ENCODE data around the gene RAB11FIP5.
"Not testable (repeated sequence)": the region's sequence is repeated elsewhere in the genome, so short reads cannot be mapped to it uniquely, and the experiment has no call there.

Gene RAB11FIP5

DNA sequence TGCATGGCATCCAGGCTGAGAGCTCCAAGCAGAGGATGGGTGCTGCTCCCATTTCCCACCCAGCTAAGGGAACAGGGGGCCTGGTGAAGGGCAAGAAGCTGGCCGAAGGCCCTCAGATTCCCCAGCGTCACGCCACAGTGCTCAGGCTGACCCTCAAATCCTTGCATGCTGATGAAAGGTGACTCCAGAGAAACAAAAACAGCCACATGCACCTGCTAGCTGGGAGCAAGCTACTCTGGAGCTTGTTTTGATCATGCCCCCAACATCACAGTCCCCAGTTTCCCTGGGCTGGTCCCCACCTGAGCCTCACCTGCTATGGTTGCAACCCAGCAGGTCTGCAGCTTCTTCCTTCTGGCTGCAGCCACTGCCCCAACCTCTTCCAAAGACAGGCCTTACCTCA lies 13.3 kb downstream of the RAB11FIP5 start:
- no peak for TF ChIP-seq MYC (IDR thresholded peaks at IDR 0.05; ENCODE audit: low read depth, low read length)
- TF ChIP-seq, protein P1, sequence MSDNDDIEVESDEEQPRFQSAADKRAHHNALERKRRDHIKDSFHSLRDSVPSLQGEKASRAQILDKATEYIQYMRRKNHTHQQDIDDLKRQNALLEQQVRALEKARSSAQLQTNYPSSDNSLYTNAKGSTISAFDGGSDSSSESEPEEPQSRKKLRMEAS (IDR thresholded peaks at IDR 0.05; ENCODE audit: low read depth, low read length), result no peak
- no peak for TF ChIP-seq POLR2A (IDR thresholded peaks at IDR 0.05; ENCODE audit: extremely low read depth, insufficient read length)
- no peak for TF ChIP-seq CTCF (IDR thresholded peaks at IDR 0.05; ENCODE audit: low read depth, low read length)
- no peak for DNase-seq (ENCODE audit: low read depth)
- no peak overlapping the region for H3K4me3 ChIP-seq (ENCODE audit: low read depth, low read length)

DNA sequence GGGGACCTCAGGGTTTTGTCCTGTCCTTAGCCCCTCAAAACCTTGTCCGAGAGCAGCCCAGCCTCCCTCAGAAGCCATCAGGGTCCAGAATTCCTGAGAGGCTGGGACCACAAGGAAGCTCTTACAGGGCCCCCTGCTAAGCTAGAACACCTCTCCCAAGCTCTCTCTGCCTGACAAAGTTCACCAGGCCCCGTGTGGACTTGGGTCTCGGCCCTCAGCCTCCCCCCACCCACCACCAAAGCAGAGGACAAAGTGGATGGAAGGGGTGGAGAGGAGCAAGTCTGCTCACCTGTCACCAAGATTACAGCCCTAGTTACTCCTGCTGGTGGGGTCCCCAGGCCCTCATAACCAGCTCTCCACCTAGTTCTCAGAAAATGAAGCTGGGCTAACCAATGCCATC lies 16.8 kb downstream of the RAB11FIP5 start:
- no peak for TF ChIP-seq MYC (IDR thresholded peaks at IDR 0.05; ENCODE audit: low read depth, low read length)
- TF ChIP-seq, protein P1 (IDR thresholded peaks at IDR 0.05; ENCODE audit: low read depth, low read length), result no peak
- no peak for TF ChIP-seq POLR2A (IDR thresholded peaks at IDR 0.05; ENCODE audit: extremely low read depth, insufficient read length)
- no peak for TF ChIP-seq CTCF (IDR thresholded peaks at IDR 0.05; ENCODE audit: low read depth, low read length)
- no peak for DNase-seq (ENCODE audit: low read depth)
- no peak overlapping the region for H3K4me3 ChIP-seq (ENCODE audit: low read depth, low read length)

DNA sequence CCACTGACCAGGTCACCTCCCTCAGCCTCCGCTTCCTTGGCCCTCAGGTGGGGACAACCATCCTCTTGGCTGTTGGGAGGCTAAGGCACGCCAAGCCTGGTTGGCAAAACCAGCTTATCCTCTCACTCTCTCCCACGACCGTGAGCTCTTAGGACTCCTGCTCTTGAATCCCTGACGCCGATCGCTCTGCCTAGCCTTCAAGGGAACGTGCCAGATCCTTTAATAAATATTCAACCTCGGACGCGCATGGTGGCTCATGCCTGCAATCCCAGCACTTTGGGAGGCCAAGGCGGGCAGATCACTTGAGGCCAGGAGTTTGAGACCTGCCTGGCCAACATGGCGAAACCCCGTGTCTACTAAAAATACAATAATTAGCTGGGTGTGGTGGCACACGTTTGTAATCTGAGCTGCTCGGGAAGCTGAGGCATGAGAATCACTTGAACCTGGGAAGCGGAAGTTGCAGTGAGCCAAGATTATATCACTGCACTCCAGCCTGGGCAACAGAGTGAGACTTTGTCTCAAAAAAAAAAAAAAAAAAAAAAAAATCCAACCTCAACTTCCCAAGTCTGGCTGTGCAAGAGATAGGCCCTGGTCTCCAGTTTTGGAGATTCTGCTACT lies 19.0 kb downstream of the RAB11FIP5 start:
- H3K4me3 ChIP-seq (ENCODE audit: low read depth, low read length); DNase-seq (ENCODE audit: low read depth): not testable (repeated sequence)

- no peak overlapping the region for H3K4me3 ChIP-seq (ENCODE audit: low read depth, low read length)
- no peak for TF ChIP-seq POLR2A (IDR thresholded peaks at IDR 0.05; ENCODE audit: extremely low read depth, insufficient read length)
- TF ChIP-seq MYC (IDR thresholded peaks at IDR 0.05; ENCODE audit: low read depth, low read length), result no peak
- TF ChIP-seq, protein P1 (IDR thresholded peaks at IDR 0.05; ENCODE audit: low read depth, low read length), result no peak
- TF ChIP-seq CTCF (IDR thresholded peaks at IDR 0.05; ENCODE audit: low read depth, low read length), result no peak
- DNase-seq (ENCODE audit: low read depth), result no peak
These were observed 20.5 kb downstream of the RAB11FIP5 start for GRCh38 chr2:73092146-73092783.

DNA sequence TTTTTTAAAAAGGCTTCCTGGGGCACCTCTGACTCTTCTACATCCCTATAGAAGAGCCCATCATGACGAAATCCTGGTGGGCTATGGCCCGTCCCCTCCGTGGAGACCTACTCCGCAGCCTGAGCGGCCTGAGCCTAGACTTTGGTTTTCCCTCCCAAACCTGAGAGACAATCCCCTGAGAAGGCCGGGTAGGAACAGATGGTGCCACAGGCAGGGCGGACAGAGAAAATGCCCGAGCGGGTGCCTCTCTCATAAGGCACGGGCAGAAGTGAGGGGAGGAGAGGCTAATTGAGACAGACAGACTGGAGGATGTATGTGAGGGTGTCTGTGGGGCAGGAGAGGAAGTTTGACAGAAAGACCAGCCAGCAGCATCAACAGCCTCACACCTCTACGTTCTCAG lies 21.1 kb downstream of the RAB11FIP5 start:
- no peak overlapping the region for H3K4me3 ChIP-seq (ENCODE audit: low read depth, low read length)
- no peak for DNase-seq (ENCODE audit: low read depth)
- TF ChIP-seq, protein P1 (IDR thresholded peaks at IDR 0.05; ENCODE audit: low read depth, low read length), result no peak
- TF ChIP-seq CTCF (IDR thresholded peaks at IDR 0.05; ENCODE audit: low read depth, low read length) (no peak), POLR2A (IDR thresholded peaks at IDR 0.05; ENCODE audit: extremely low read depth, insufficient read length) (no peak), MYC (IDR thresholded peaks at IDR 0.05; ENCODE audit: low read depth, low read length) (no peak)

- no peak for DNase-seq (ENCODE audit: low read depth)
- TF ChIP-seq, protein P1 (IDR thresholded peaks at IDR 0.05; ENCODE audit: low read depth, low read length), result no peak
- TF ChIP-seq POLR2A (IDR thresholded peaks at IDR 0.05; ENCODE audit: extremely low read depth, insufficient read length), result no peak
- TF ChIP-seq CTCF (IDR thresholded peaks at IDR 0.05; ENCODE audit: low read depth, low read length), result no peak
- no peak for TF ChIP-seq MYC (IDR thresholded peaks at IDR 0.05; ENCODE audit: low read depth, low read length)
- H3K4me3 ChIP-seq (ENCODE audit: low read depth, low read length), result no peak overlapping the region
These were observed 21.6 kb downstream of the RAB11FIP5 start for GRCh38 chr2:73091164-73091563.

All from NB4 (cell line).